ENCODE data around the gene TNNC1. TPM values are rescaled to one million over a fixed set of nuclear protein-coding genes. Genes with fewer than 3 reads are reported as not detected.

The TNNC1 gene
- total RNA-seq, 1 experiment from 2014 or later = 5.6 TPM

DNA sequence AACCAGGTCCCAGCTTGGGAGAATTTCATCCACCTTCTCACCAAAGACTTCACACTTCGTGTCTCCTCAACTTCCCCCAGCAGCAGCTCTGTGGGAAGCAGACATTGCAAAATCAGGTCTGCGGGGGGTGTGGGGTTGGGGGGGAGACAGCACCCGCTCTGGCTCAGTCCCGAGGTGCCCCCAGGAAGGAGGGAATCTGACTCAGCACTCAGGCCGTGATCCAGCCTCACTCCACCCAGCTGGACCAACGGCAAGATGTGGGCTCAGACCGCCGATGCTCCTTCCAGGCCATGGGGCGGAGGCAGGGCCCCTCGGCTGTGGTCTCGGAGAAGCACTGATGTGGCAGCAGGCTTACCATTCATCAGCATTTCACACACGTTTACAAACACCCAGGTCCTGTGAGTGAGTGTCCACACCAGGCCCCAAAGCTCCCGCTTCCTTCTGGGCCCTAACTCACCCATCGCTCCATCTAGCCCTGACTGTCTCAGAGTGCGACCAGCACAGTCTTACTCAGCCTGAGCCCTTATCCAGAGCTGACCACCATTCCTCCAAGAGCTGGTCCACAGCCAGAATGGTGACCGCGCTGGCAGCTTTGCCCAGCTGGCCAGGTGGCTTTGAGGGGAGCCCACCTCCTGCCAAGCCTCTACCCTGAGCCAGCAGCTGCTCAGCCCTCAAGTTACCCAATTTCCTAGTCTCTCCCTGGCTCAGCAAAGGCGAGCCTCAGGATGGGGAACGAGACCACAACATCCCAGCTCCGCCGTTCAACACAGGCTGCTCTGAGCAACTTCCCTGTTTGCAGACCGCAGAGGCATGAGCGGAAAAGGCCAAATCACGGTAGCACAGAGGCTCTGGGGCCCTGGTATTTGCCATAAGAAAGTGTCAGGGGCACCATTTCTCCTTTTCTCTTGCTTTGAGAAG is 44.6 kb upstream of the TNNC1 start:
- Histone ChIP-seq H3K23me2 (ENCODE audit: insufficient read length, low read depth, low read length, poor library complexity, severe bottlenecking) (no peaks in the 10 kb centered on the region), H2AK5ac (ENCODE audit: insufficient read length, low read length) (no peak overlapping the region), H3K27me3 (ENCODE audit: insufficient read depth, low read length) (no peaks in the 10 kb centered on the region), H2BK20ac (ENCODE audit: low read depth, low read length, poor library complexity, severe bottlenecking) (no peak overlapping the region), H2BK15ac (ENCODE audit: low read depth, low read length) (no peak overlapping the region), H3K9ac (ENCODE audit: extremely low read depth, insufficient read length, low read length) (no peak overlapping the region), H2BK120ac (ENCODE audit: low read depth, low read length, poor library complexity, severe bottlenecking) (no peak overlapping the region), H3K4me2 (ENCODE audit: insufficient read depth, insufficient read length, low read length) (no peak overlapping the region), H3K56ac (ENCODE audit: insufficient read length, low read depth, low read length) (no peak overlapping the region), H3K79me2 (ENCODE audit: insufficient read depth, low read length) (no peaks in the 10 kb centered on the region), H3K18ac (ENCODE audit: insufficient read length, low read depth, low read length) (no peak overlapping the region), H2BK5ac (ENCODE audit: insufficient read length, low read length) (no peak overlapping the region), H3T11ph (ENCODE audit: low read length) (no peak overlapping the region), H3K23ac (ENCODE audit: insufficient read length, low read depth, low read length) (no peak overlapping the region), H3K14ac (ENCODE audit: insufficient read depth, low read length) (no peak overlapping the region; the same call in 1 of the 2 replicates), H4K91ac (ENCODE audit: insufficient read length, low read depth, low read length) (no peak overlapping the region), H2BK12ac (ENCODE audit: insufficient read length, low read depth, low read length) (no peak overlapping the region), H3K4ac (ENCODE audit: low read depth, low read length) (no peak overlapping the region), H3K27ac (ENCODE audit: insufficient read length, low read depth, low read length) (no peak overlapping the region), H4K20me1 (ENCODE audit: control insufficient read depth, insufficient read depth, insufficient read length) (no peaks in the 10 kb centered on the region), H3K4me1 (ENCODE audit: insufficient read depth, low read length) (no peaks in the 10 kb centered on the region), H3K9me3 (ENCODE audit: control insufficient read depth, low read depth, low read length) (no peaks in the 10 kb centered on the region), H2AFZ (ENCODE audit: low read length) (no peak overlapping the region), H3K79me1 (ENCODE audit: insufficient read depth, low read depth, low read length, poor library complexity, severe bottlenecking) (no peaks in the 10 kb centered on the region), H4K8ac (replicated peaks; ENCODE audit: insufficient read length, low read depth, low read length) (no peak overlapping the region), H4K5ac (ENCODE audit: insufficient read length, low read depth, low read length) (no peak overlapping the region)
- Mint-ChIP-seq H3K27me3 (ENCODE audit: low read depth) (no peaks in the 10 kb centered on the region), H3K4me3 (no peak overlapping the region), H3K4me1 (peaks cover 5 to 8% of the 10 kb centered on the region in 2 experiments), H3K9me3 (no peaks in the 10 kb centered on the region), H3K36me3 (ENCODE audit: insufficient read depth in 1 of 3, low read depth in 3 of 3) (no peaks in the 10 kb centered on the region), H3K27ac (no peak overlapping the region; a peak in 1 of 7 replicates)
- DNase-seq = no peak
- no CpG with 5 or more reads among the region's 24 CpGs for WGBS (ENCODE audit: extremely low coverage, insufficient read length, low lambda C conversion rate)
- TF ChIP-seq, protein P1, sequence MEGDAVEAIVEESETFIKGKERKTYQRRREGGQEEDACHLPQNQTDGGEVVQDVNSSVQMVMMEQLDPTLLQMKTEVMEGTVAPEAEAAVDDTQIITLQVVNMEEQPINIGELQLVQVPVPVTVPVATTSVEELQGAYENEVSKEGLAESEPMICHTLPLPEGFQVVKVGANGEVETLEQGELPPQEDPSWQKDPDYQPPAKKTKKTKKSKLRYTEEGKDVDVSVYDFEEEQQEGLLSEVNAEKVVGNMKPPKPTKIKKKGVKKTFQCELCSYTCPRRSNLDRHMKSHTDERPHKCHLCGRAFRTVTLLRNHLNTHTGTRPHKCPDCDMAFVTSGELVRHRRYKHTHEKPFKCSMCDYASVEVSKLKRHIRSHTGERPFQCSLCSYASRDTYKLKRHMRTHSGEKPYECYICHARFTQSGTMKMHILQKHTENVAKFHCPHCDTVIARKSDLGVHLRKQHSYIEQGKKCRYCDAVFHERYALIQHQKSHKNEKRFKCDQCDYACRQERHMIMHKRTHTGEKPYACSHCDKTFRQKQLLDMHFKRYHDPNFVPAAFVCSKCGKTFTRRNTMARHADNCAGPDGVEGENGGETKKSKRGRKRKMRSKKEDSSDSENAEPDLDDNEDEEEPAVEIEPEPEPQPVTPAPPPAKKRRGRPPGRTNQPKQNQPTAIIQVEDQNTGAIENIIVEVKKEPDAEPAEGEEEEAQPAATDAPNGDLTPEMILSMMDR (conservative IDR thresholded peaks at IDR 0.05) = no peak
